Sigmoid colon (tissue), 7 donors: ENCODE results near the gene NSUN7. TPM values are rescaled to one million over a fixed set of nuclear protein-coding genes. Genes with fewer than 3 reads are reported as not detected.
A peak's percentile ranks its signal among the peaks of the same experiment; 100 is the strongest.
"Not testable (repeated sequence)": the region's sequence is repeated elsewhere in the genome, so short reads cannot be mapped to it uniquely, and the experiment has no call there.

Experiments used
- DNase-seq: peaks from one replicate; pipeline ENCODE4 v3.0.0-alpha.2; 2019
- H3K27ac ChIP-seq, 4 donors: fragments of 200-600 bp; sonication (generic); one replicate each; pipeline ENCODE4 v1.5.1; 2016 to 2019; ENCODE audit warnings: mild to moderate bottlenecking in 1 of 4
- H3K27me3 ChIP-seq, 3 donors: fragments of 200-600 bp; sonication (generic); one replicate each; pipeline ENCODE4 v1.5.1; 2019; ENCODE audit warnings: mild to moderate bottlenecking in 1 of 3
- H3K36me3 ChIP-seq, 4 donors: fragments of 200-600 bp; sonication (generic); one replicate each; pipeline ENCODE4 v1.5.1; 2016 to 2019
- H3K4me1 ChIP-seq, 4 donors: fragments of 200-600 bp; sonication (generic); one replicate each; pipeline ENCODE4 v1.5.1; 2017 to 2019
- H3K4me3 ChIP-seq, 4 donors: fragments of 200-600 bp; sonication (generic); one replicate each; pipeline ENCODE4 v1.5.1; 2017 to 2019; ENCODE audit warnings: mild to moderate bottlenecking in 2 of 4, moderate library complexity in 1 of 4
- H3K9me3 ChIP-seq, 4 donors: fragments of 200-600 bp in 3 of 4; sonication (generic) in 3 of 4; one replicate each; pipeline versions ENCODE4 v1.5.1 to v1.6.1; 2013 to 2019
- CTCF ChIP-seq, 4 experiments: fragments of 450-650 bp in 3 of 4; fragments of 200-600 bp in 1 of 4; IDR thresholded peaks; one replicate each; pipeline ENCODE4 v1.5.1; 2016 to 2019; ENCODE audit warnings: antibody characterized with exemption in 4 of 4, mild to moderate bottlenecking in 3 of 4, moderate library complexity in 2 of 4
- EP300 ChIP-seq, 4 donors: sonication (generic); formaldehyde crosslinking; IDR thresholded peaks; one replicate each; pipeline ENCODE4 v1.6.1; 2017; ENCODE audit warnings: antibody characterized with exemption in 4 of 4
- POLR2A ChIP-seq, 2 donors: fragments of 450-650 bp; IDR thresholded peaks; one replicate each; pipeline ENCODE4 v1.6.1; 2016; ENCODE audit warnings: antibody characterized with exemption in 2 of 2, mild to moderate bottlenecking in 2 of 2, moderate library complexity in 2 of 2
- POLR2AphosphoS5 ChIP-seq, 4 donors: sonication (generic); formaldehyde crosslinking; IDR thresholded peaks; one replicate each; pipeline ENCODE4 v1.6.1; 2017; ENCODE audit warnings: antibody characterized with exemption in 4 of 4
- WGBS, 2 donors: extraction: QIAGEN DNeasy Blood & Tissue Kit; methylation state at CpG; one replicate each; pipeline ENCODE4 v1.1.7; 2013; 5-methylcytosine and 5-hydroxymethylcytosine counted together
- intact Hi-C: fragments of 100-400 bp; cut with DNase I; formaldehyde crosslinking; loops from one replicate; pipeline ENCODE4 v1.15.1; 2023
- polyA plus RNA-seq, 3 donors: library from polyadenylated mRNA; stranded (reverse); fragments of 200-250 nt; gene quantifications; one replicate each; pipeline ENCODE4 v1.2.3, GENCODE V29; 2013
- total RNA-seq, 4 donors: library from RNA; depleted of rRNA; stranded (reverse); fragments of >200 nt; gene quantifications; one replicate each; pipeline ENCODE4 v1.1.0, GENCODE V29; 2016
- donor health status: healthy with polysubstance abuse.
- donor health status: Bipolar disorder and iron deficiency.
- donor health status: healthy.

The NSUN7 gene
- total and polyA plus RNA-seq, 7 donors = 1.4 to 7.5 (median 3.6) TPM

GRCh38 chr4:40804598-40804997, 54.8 kb downstream of the NSUN7 start:
- 95 to 99% methylated on average over 2 of the region's 2 CpGs for WGBS, 2 donors
- no peak for DNase-seq
- no peaks in the 10 kb centered on the region for H3K4me1 ChIP-seq
- intact Hi-C loops = no loop called here
- H3K9me3 ChIP-seq = no peaks in the 10 kb centered on the region
- H3K27ac ChIP-seq = no peak overlapping the region
- H3K4me3 ChIP-seq = no peak overlapping the region
- no peaks in the 10 kb centered on the region for H3K27me3 ChIP-seq
- TF ChIP-seq POLR2A (IDR thresholded peaks at IDR 0.05) (no peak), POLR2AphosphoS5 (IDR thresholded peaks at IDR 0.05) (no peak), CTCF (IDR thresholded peaks at IDR 0.05) (no peak), EP300 (IDR thresholded peaks at IDR 0.05) (no peak)
- no peaks in the 10 kb centered on the region for H3K36me3 ChIP-seq

GRCh38 chr4:40808926-40809457, 59.2 kb downstream of the NSUN7 start:
- no peaks in the 10 kb centered on the region for H3K27me3 ChIP-seq
- no peak overlapping the region for H3K4me3 ChIP-seq
- no peak for DNase-seq
- no peaks in the 10 kb centered on the region for H3K4me1 ChIP-seq
- peaks cover 0 to 27% (median 1%) of the 10 kb centered on the region in 4 donors for H3K36me3 ChIP-seq
- TF ChIP-seq EP300 (IDR thresholded peaks at IDR 0.05) (no peak), POLR2AphosphoS5 (IDR thresholded peaks at IDR 0.05) (no peak), POLR2A (IDR thresholded peaks at IDR 0.05) (no peak), CTCF (IDR thresholded peaks at IDR 0.05) (no peak)
- 72 to 85% methylated on average over 8 of the region's 8 CpGs for WGBS, 2 donors
- intact Hi-C loops = no loop called here
- H3K27ac ChIP-seq = no peak overlapping the region
- H3K9me3 ChIP-seq = no peaks in the 10 kb centered on the region

GRCh38 chr4:40811956-40812355, 62.2 kb downstream of the NSUN7 start:
- TF ChIP-seq POLR2A (IDR thresholded peaks at IDR 0.05) = no peak
- TF ChIP-seq POLR2AphosphoS5 (IDR thresholded peaks at IDR 0.05) = no peak
- TF ChIP-seq EP300 (IDR thresholded peaks at IDR 0.05) = no peak
- no peak for TF ChIP-seq CTCF (IDR thresholded peaks at IDR 0.05)
- no peaks in the 10 kb centered on the region for H3K9me3 ChIP-seq
- H3K36me3 ChIP-seq = peaks cover 0 to 51% (median 13%) of the 10 kb centered on the region in 4 donors
- DNase-seq = no peak
- H3K4me1 ChIP-seq = no peaks in the 10 kb centered on the region
- H3K27me3 ChIP-seq = no peaks in the 10 kb centered on the region
- no peak overlapping the region for H3K4me3 ChIP-seq
- 80 to 88% methylated on average over 7 of the region's 7 CpGs for WGBS, 2 donors
- intact Hi-C loops = no loop called here
- peak overlapping the region in 2 of 4 donors; percentile 19 to 31 for H3K27ac ChIP-seq

GRCh38 chr4:40812386-40812785, 62.6 kb downstream of the NSUN7 start:
- Histone ChIP-seq H3K27me3 (no peaks in the 10 kb centered on the region), H3K36me3 (peaks cover 0 to 51% (median 13%) of the 10 kb centered on the region in 4 donors), H3K4me1 (no peaks in the 10 kb centered on the region), H3K27ac (peak overlapping the region in 2 of 4 donors; percentile 15 to 41), H3K9me3 (no peaks in the 10 kb centered on the region), H3K4me3 (no peak overlapping the region)
- no peak for TF ChIP-seq EP300 (IDR thresholded peaks at IDR 0.05)
- TF ChIP-seq POLR2A (IDR thresholded peaks at IDR 0.05) = no peak
- no peak for TF ChIP-seq CTCF (IDR thresholded peaks at IDR 0.05)
- no peak for TF ChIP-seq POLR2AphosphoS5 (IDR thresholded peaks at IDR 0.05)
- WGBS, 2 donors = 89 to 91% methylated on average over 8 of the region's 8 CpGs
- intact Hi-C loops = no loop called here
- no peak for DNase-seq

- no peaks in the 10 kb centered on the region for H3K27me3 ChIP-seq
- peaks cover 0 to 51% (median 13%) of the 10 kb centered on the region in 4 donors for H3K36me3 ChIP-seq
- H3K4me1 ChIP-seq = no peaks in the 10 kb centered on the region
- intact Hi-C loops = no loop called here
- no peaks in the 10 kb centered on the region for H3K9me3 ChIP-seq
- DNase-seq = no peak
- H3K27ac ChIP-seq = peak overlapping the region in 2 of 4 donors; percentile 15 to 41
- TF ChIP-seq EP300 (IDR thresholded peaks at IDR 0.05) (no peak), POLR2A (IDR thresholded peaks at IDR 0.05) (no peak), CTCF (IDR thresholded peaks at IDR 0.05) (no peak), POLR2AphosphoS5 (IDR thresholded peaks at IDR 0.05) (no peak)
- no peak overlapping the region for H3K4me3 ChIP-seq
- WGBS, 2 donors = 87 to 88% methylated on average over 2 of the region's 2 CpGs
Measured at GRCh38 chr4:40812856-40813255, 63.1 kb downstream of the NSUN7 start.

GRCh38 chr4:40817157-40817556, 67.4 kb downstream of the NSUN7 start:
- intact Hi-C loops, H3K9me3 ChIP-seq, H3K4me1 ChIP-seq, H3K4me3 ChIP-seq, H3K27me3 ChIP-seq, DNase-seq, H3K27ac ChIP-seq: not testable (repeated sequence)
- WGBS, 2 donors = 93% methylated on average over 6 of the region's 6 CpGs
- peaks cover 0 to 66% (median 23%) of the 10 kb centered on the region in 4 donors for H3K36me3 ChIP-seq
